ENCODE measurements around the gene VPS37C.

VPS37C gene

GRCh38 chr11:61152816-61153592 lies 8.2 kb downstream of the VPS37C start:
- DNase-seq = no peak

- DNase-seq = no peak
Measured at GRCh38 chr11:61151545-61152252, 9.5 kb downstream of the VPS37C start.

GRCh38 chr11:61150706-61151544 lies 10.3 kb downstream of the VPS37C start:
- no peak for DNase-seq

- DNase-seq = no peak
Measured at GRCh38 chr11:61149624-61150615, 11.3 kb downstream of the VPS37C start.

- DNase-seq = no peak
Measured at GRCh38 chr11:61147791-61148620, 13.2 kb downstream of the VPS37C start.

GRCh38 chr11:61147271-61147670 lies 14.0 kb downstream of the VPS37C start:
- no peak for DNase-seq

GRCh38 chr11:61146416-61146815 lies 14.8 kb downstream of the VPS37C start:
- DNase-seq = no peak

GRCh38 chr11:61145228-61146005 lies 15.8 kb downstream of the VPS37C start:
- no peak for DNase-seq

GRCh38 chr11:61144511-61145179 lies 16.6 kb downstream of the VPS37C start:
- no peak for DNase-seq

GRCh38 chr11:61142424-61142823 lies 18.8 kb downstream of the VPS37C start:
- no peak for DNase-seq

GRCh38 chr11:61141601-61142028 lies 19.6 kb downstream of the VPS37C start:
- no peak for DNase-seq

- no peak for DNase-seq
Measured at GRCh38 chr11:61140416-61140815, 20.8 kb downstream of the VPS37C start.

GRCh38 chr11:61139387-61139786 lies 21.8 kb downstream of the VPS37C start:
- no peak for DNase-seq

GRCh38 chr11:61138935-61139334 lies 22.3 kb downstream of the VPS37C start:
- no peak for DNase-seq

- no peak for DNase-seq
Measured at GRCh38 chr11:61134801-61135257, 26.4 kb downstream of the VPS37C start.

GRCh38 chr11:61133956-61134662 lies 27.1 kb downstream of the VPS37C start:
- DNase-seq = no peak

GRCh38 chr11:61133145-61133544 lies 28.1 kb downstream of the VPS37C start:
- DNase-seq = no peak

- no peak for DNase-seq
Measured at GRCh38 chr11:61132646-61133045, 28.6 kb downstream of the VPS37C start.

All from T-helper 2 cell (primary cell).